ENCODE data around the gene FHIT. TPM values are rescaled to one million over a fixed set of nuclear protein-coding genes. Genes with fewer than 3 reads are reported as not detected.

Gene FHIT
- total and polyA plus RNA-seq, 2 of the 4 experiments (the other 2 are of a cell fraction): 0.07 TPM; not detected in 1

DNA sequence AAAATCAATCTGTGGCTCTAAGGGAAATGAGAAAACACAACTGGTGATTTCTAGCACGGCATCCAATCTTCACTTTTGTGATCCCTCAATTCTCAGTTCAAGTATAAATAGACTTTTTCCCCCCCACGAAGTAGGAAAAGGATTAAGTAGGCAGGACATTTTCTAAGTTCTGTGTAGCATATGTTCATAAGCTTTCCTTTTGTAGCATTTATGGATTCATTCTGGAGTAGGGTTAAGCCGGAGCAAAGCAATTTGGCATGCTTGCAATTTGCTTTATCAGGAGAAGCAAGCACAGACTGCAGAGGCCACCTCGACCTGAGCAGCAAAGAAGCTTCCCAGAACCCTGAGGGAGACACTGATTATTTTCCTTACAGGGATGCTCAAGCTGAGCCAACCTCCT lies 66.3 kb downstream of the FHIT start:
- Histone ChIP-seq H3K4ac (ENCODE audit: low read depth, low read length) (no peak overlapping the region), H2BK5ac (ENCODE audit: low read depth, low read length, poor library complexity, severe bottlenecking) (no peak overlapping the region), H3K36me3 (ENCODE audit: control insufficient read depth, insufficient read depth, low read length) (no peaks in the 10 kb centered on the region), H3K27me3 (ENCODE audit: control insufficient read depth, insufficient read depth, low read length) (no peaks in the 10 kb centered on the region), H3K4me1 (ENCODE audit: control insufficient read depth, insufficient read depth, low read length) (no peaks in the 10 kb centered on the region), H4K5ac (ENCODE audit: low read depth, low read length) (no peak overlapping the region), H2BK120ac (ENCODE audit: low read depth, low read length) (no peak overlapping the region), H2BK20ac (ENCODE audit: low read depth, low read length) (no peak overlapping the region), H4K91ac (ENCODE audit: insufficient read depth, low read depth, low read length) (no peak overlapping the region), H4K8ac (ENCODE audit: low read depth in 2 of 2, low read length in 2 of 2) (no peak overlapping the region), H3K9me3 (ENCODE audit: control insufficient read depth, insufficient read depth, low read length) (no peaks in the 10 kb centered on the region), H3K79me1 (ENCODE audit: low read depth in 1 of 2, low read length in 2 of 2) (no peaks in the 10 kb centered on the region), H3K9me1 (ENCODE audit: insufficient read depth, low read length) (no peaks in the 10 kb centered on the region), H2AK9ac (replicated peaks; ENCODE audit: low read depth, low read length, poor library complexity) (no peak overlapping the region), H2AFZ (replicated peaks; ENCODE audit: low read length, poor library complexity) (no peak overlapping the region), H3K27ac (ENCODE audit: insufficient read depth, low read length) (no peak overlapping the region), H4K20me1 (ENCODE audit: insufficient read depth, low read length) (no peaks in the 10 kb centered on the region), H2BK15ac (ENCODE audit: low read depth, low read length) (no peak overlapping the region), H3K4me2 (ENCODE audit: low read depth, low read length) (no peak overlapping the region), H3K18ac (ENCODE audit: low read depth, low read length) (no peak overlapping the region), H3K56ac (ENCODE audit: extremely low read depth, insufficient read depth, low read length) (no peak overlapping the region), H3K4me3 (ENCODE audit: insufficient read depth, low read depth, low read length) (no peak overlapping the region), H3K9ac (ENCODE audit: low read depth, low read length) (no peak overlapping the region), H3K14ac (replicated peaks; ENCODE audit: low read depth, low read length) (no peak overlapping the region), H3K23ac (ENCODE audit: low read depth, low read length) (no peak overlapping the region), H2AK5ac (ENCODE audit: low read depth, low read length) (no peak overlapping the region)
- no peak for DNase-seq
- POLR2A ChIA-PET (ENCODE audit: unreplicated experiment): no interaction called here
- TF ChIP-seq RFX5 (IDR thresholded peaks at IDR 0.05; ENCODE audit: low read depth, low read length) (no peak), MAFK (IDR thresholded peaks at IDR 0.05; ENCODE audit: low read depth, low read length) (no peak), RCOR1 (IDR thresholded peaks at IDR 0.05; ENCODE audit: insufficient replicate concordance, low read length) (no peak), CEBPB (IDR thresholded peaks at IDR 0.05; ENCODE audit: low read depth, low read length) (no peak), BHLHE40 (IDR thresholded peaks at IDR 0.05; ENCODE audit: low read depth, low read length) (no peak), MAZ (IDR thresholded peaks at IDR 0.05; ENCODE audit: borderline replicate concordance, low read depth, low read length) (no peak), FOS (IDR thresholded peaks at IDR 0.05; ENCODE audit: low read depth, low read length) (no peak), SMC3 (IDR thresholded peaks at IDR 0.05; ENCODE audit: low read depth, low read length) (no peak), CHD1 (IDR thresholded peaks at IDR 0.05; ENCODE audit: low read depth, low read length) (no peak), MXI1 (IDR thresholded peaks at IDR 0.05; ENCODE audit: borderline replicate concordance, low read depth, low read length) (no peak), RAD21 (IDR thresholded peaks at IDR 0.05; ENCODE audit: low read length) (no peak), NFE2L2 (IDR thresholded peaks at IDR 0.05; ENCODE audit: low read depth, low read length) (no peak)
- TF ChIP-seq, protein P1, sequence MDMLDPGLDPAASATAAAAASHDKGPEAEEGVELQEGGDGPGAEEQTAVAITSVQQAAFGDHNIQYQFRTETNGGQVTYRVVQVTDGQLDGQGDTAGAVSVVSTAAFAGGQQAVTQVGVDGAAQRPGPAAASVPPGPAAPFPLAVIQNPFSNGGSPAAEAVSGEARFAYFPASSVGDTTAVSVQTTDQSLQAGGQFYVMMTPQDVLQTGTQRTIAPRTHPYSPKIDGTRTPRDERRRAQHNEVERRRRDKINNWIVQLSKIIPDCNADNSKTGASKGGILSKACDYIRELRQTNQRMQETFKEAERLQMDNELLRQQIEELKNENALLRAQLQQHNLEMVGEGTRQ (IDR thresholded peaks at IDR 0.05; ENCODE audit: low read depth, low read length): no peak
- TF ChIP-seq, protein P2, sequence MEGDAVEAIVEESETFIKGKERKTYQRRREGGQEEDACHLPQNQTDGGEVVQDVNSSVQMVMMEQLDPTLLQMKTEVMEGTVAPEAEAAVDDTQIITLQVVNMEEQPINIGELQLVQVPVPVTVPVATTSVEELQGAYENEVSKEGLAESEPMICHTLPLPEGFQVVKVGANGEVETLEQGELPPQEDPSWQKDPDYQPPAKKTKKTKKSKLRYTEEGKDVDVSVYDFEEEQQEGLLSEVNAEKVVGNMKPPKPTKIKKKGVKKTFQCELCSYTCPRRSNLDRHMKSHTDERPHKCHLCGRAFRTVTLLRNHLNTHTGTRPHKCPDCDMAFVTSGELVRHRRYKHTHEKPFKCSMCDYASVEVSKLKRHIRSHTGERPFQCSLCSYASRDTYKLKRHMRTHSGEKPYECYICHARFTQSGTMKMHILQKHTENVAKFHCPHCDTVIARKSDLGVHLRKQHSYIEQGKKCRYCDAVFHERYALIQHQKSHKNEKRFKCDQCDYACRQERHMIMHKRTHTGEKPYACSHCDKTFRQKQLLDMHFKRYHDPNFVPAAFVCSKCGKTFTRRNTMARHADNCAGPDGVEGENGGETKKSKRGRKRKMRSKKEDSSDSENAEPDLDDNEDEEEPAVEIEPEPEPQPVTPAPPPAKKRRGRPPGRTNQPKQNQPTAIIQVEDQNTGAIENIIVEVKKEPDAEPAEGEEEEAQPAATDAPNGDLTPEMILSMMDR (conservative IDR thresholded peaks at IDR 0.05; ENCODE audit: low read depth, low read length): no peak
- TF ChIP-seq, protein P3, sequence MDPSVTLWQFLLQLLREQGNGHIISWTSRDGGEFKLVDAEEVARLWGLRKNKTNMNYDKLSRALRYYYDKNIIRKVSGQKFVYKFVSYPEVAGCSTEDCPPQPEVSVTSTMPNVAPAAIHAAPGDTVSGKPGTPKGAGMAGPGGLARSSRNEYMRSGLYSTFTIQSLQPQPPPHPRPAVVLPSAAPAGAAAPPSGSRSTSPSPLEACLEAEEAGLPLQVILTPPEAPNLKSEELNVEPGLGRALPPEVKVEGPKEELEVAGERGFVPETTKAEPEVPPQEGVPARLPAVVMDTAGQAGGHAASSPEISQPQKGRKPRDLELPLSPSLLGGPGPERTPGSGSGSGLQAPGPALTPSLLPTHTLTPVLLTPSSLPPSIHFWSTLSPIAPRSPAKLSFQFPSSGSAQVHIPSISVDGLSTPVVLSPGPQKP (IDR thresholded peaks at IDR 0.05; ENCODE audit: borderline replicate concordance, low read depth, low read length): no peak
- WGBS, 2 experiments (ENCODE audit: extremely low coverage in 2 of 2, insufficient read length in 1 of 2): 0% methylated on average over 1 of the region's 4 CpGs; no CpG with 5 or more reads in 1 of the 2 experiments
- in situ Hi-C loops (cut with MboI; ENCODE audit: low sequenced_read_pairs): no loop called here
- ATAC-seq (ENCODE audit: low read depth): no peak
- CTCF ChIA-PET: no interaction called here
- dilution Hi-C loops (cut with HindIII; ENCODE audit: low sequenced_read_pairs, unreplicated experiment): no loop called here
- BruUV-seq (replicated peaks): no TSS peak
- intact Hi-C loops (cut with micrococcal nuclease): no loop called here
